Common myeloid progenitor, CD34-positive (primary cell): ENCODE measurements around the gene DIPK1B.
"Not testable (repeated sequence)": the region's sequence is repeated elsewhere in the genome, so short reads cannot be mapped to it uniquely, and the experiment has no call there.

Experiments
- CTCF ChIA-PET: fragments of 350-600 bp; sonication (Branson Sonifier 250); formaldehyde crosslinking; loops from one replicate; lab custom pipeline; 2021; ENCODE audit warnings: antibody characterized with exemption; lab: Charles Lee
- POLR2A ChIA-PET: fragments of 350-600 bp; sonication (Branson Sonifier 250); formaldehyde crosslinking; loops from one replicate; lab custom pipeline; 2021; ENCODE audit warnings: antibody characterized with exemption; lab: Charles Lee
- DNase-seq, 3 donors: peaks; one replicate each; pipeline versions ENCODE4 v3.0.0 to v3.0.0-alpha.2; 2013
- H3K27ac ChIP-seq, 2 experiments: 1 replicate in 1 of 2; 2 replicates in 1 of 2; pipeline ENCODE4 v1.7.0; 2013; ENCODE audit warnings: inconsistent platforms in 2 of 2, low read length in 2 of 2, mild to moderate bottlenecking in 2 of 2, low read depth in 1 of 2, moderate library complexity in 1 of 2; ENCODE audit not compliant: severe bottlenecking in 2 of 2, insufficient read depth in 1 of 2, poor library complexity in 1 of 2
- H3K27me3 ChIP-seq, 5 experiments: replicated peaks in 2 of 5; 1 replicate in 3 of 5; 2 replicates in 2 of 5; pipeline versions ENCODE4 v1.6.1 to v1.7.0; 2013; ENCODE audit warnings: low read length in 4 of 5, mild to moderate bottlenecking in 2 of 5, moderate library complexity in 2 of 5, inconsistent platforms in 1 of 5; ENCODE audit not compliant: insufficient read depth in 5 of 5, control insufficient read depth in 4 of 5
- H3K36me3 ChIP-seq, 4 experiments: 1 replicate in 2 of 4; 2 replicates in 2 of 4; pipeline versions ENCODE4 v1.6.1 to v1.7.0; 2013; ENCODE audit warnings: low read length in 3 of 4, control low read depth in 1 of 4, mild to moderate bottlenecking in 1 of 4; ENCODE audit not compliant: control insufficient read depth in 4 of 4, insufficient read depth in 4 of 4
- H3K4me1 ChIP-seq, 4 experiments: 1 replicate in 3 of 4; 2 replicates in 1 of 4; pipeline versions ENCODE4 v1.6.1 to v1.7.1; 2013; ENCODE audit warnings: low read length in 3 of 4, mild to moderate bottlenecking in 3 of 4, control low read depth in 1 of 4, inconsistent platforms in 1 of 4, moderate library complexity in 1 of 4; ENCODE audit not compliant: control insufficient read depth in 4 of 4, insufficient read depth in 4 of 4; ENCODE audit errors: control extremely low read depth in 1 of 4
- H3K4me3 ChIP-seq, 7 experiments: 1 replicate in 4 of 7; 2 replicates in 3 of 7; pipeline versions ENCODE4 v1.5.1 to v1.7.0; 2013; ENCODE audit warnings: mild to moderate bottlenecking in 7 of 7, low read length in 6 of 7, moderate library complexity in 6 of 7, inconsistent platforms in 2 of 7, low read depth in 2 of 7, control low read depth in 1 of 7; ENCODE audit not compliant: insufficient read depth in 4 of 7, control insufficient read depth in 1 of 7; ENCODE audit errors: extremely low read depth in 1 of 7
- H3K9me3 ChIP-seq, 5 experiments: 1 replicate in 4 of 5; 2 replicates in 1 of 5; pipeline versions ENCODE4 v1.6.1 to v1.7.1; 2013; ENCODE audit warnings: low read length in 4 of 5, mild to moderate bottlenecking in 2 of 5, inconsistent platforms in 1 of 5, low read depth in 1 of 5, moderate library complexity in 1 of 5; ENCODE audit not compliant: control insufficient read depth in 4 of 5, insufficient read depth in 2 of 5; ENCODE audit errors: control extremely low read depth in 1 of 5
- WGBS: methylation state at CpG from one replicate; pipeline ENCODE4 v1.1.5; 2013; ENCODE audit not compliant: insufficient coverage; 5-methylcytosine and 5-hydroxymethylcytosine counted together

DIPK1B gene

GRCh38 chr9:136766410-136767120 lies 54.2 kb downstream of the DIPK1B start:
- WGBS: 49% methylated on average over 10 of the region's 18 CpGs
- CTCF ChIA-PET: interaction anchor here (1.4 to 10.8 kb wide), 6 partner anchors 8 to 36 kb away, joined by 3 to 75 read pairs (median 9); partner anchors contain the start of gene LCN8
- H3K9me3 ChIP-seq, POLR2A ChIA-PET, H3K27ac ChIP-seq, H3K36me3 ChIP-seq, H3K4me3 ChIP-seq, H3K27me3 ChIP-seq: not testable (repeated sequence)
- H3K4me1 ChIP-seq: peaks cover 0 to 12% (median 6%) of the 10 kb centered on the region in 4 experiments
- DNase-seq: peak; percentile 37 to 69 (median 65)

- Histone ChIP-seq H3K4me3 (no peak overlapping the region), H3K36me3 (no peaks in the 10 kb centered on the region), H3K27me3 (no peaks in the 10 kb centered on the region), H3K27ac (no peak overlapping the region), H3K9me3 (peaks cover 0 to 4% (median 0%) of the 10 kb centered on the region in 5 experiments), H3K4me1 (peaks cover 0 to 8% (median 5%) of the 10 kb centered on the region in 4 experiments)
- 34% methylated on average over 4 of the region's 16 CpGs for WGBS
- ChIA-PET POLR2A (no interaction called here), CTCF (interaction anchor here (0.6 to 10.8 kb wide), 5 partner anchors 9 to 24 kb away, joined by 3 to 75 read pairs (median 6); no protein-coding TSS in a partner anchor)
- peak; percentile 51 to 66 (median 64) for DNase-seq
Measured at GRCh38 chr9:136769710-136770191, 57.4 kb downstream of the DIPK1B start.

GRCh38 chr9:136771907-136772415 lies 59.6 kb downstream of the DIPK1B start:
- Histone ChIP-seq H3K27me3 (no peaks in the 10 kb centered on the region), H3K27ac (no peak overlapping the region), H3K36me3 (no peaks in the 10 kb centered on the region), H3K4me3 (no peak overlapping the region), H3K9me3 (peaks cover 0 to 4% (median 0%) of the 10 kb centered on the region in 5 experiments), H3K4me1 (peaks cover 0 to 8% (median 5%) of the 10 kb centered on the region in 4 experiments)
- ChIA-PET POLR2A (interaction anchor here (0.7 kb wide), 1 partner anchor 306 kb away, joined by 6 read pairs; no protein-coding TSS in a partner anchor), CTCF (interaction anchor here (0.6 to 10.8 kb wide), 7 partner anchors 9 to 348 kb away, joined by 3 to 75 read pairs (median 3); partner anchors contain the start of genes AJM1 and LCN10)
- DNase-seq: no peak
- 88% methylated on average over 1 of the region's 3 CpGs for WGBS

- WGBS: 80% methylated on average over 7 of the region's 7 CpGs
- Histone ChIP-seq H3K9me3 (peaks cover 0 to 4% (median 0%) of the 10 kb centered on the region in 5 experiments), H3K36me3 (no peaks in the 10 kb centered on the region), H3K4me3 (peak overlapping the region in 2 of 7 experiments; percentile 21 to 33), H3K27ac (no peak overlapping the region), H3K4me1 (peaks cover 0 to 8% (median 5%) of the 10 kb centered on the region in 4 experiments), H3K27me3 (no peaks in the 10 kb centered on the region)
- peak; percentile 61 to 79 (median 76) for DNase-seq
- CTCF ChIA-PET: interaction anchor here (0.5 to 10.8 kb wide), 3 partner anchors 11 to 26 kb away, joined by 3 to 75 read pairs (median 3); no protein-coding TSS in a partner anchor
- POLR2A ChIA-PET: no interaction called here
Measured at GRCh38 chr9:136773386-136774044, 61.1 kb downstream of the DIPK1B start.
